ENCODE measurements around the gene ITGAE.
A peak's percentile ranks its signal among the peaks of the same experiment; 100 is the strongest.
"Not testable (repeated sequence)": the region's sequence is repeated elsewhere in the genome, so short reads cannot be mapped to it uniquely, and the experiment has no call there.

ITGAE gene

GRCh38 chr17:3729881-3730280, 71.1 kb downstream of the ITGAE start:
- no peak for DNase-seq (ENCODE audit: low read depth)

GRCh38 chr17:3728099-3728498, 72.9 kb downstream of the ITGAE start:
- not testable (repeated sequence) for DNase-seq (ENCODE audit: low read depth)

GRCh38 chr17:3727041-3727440, 73.9 kb downstream of the ITGAE start:
- DNase-seq (ENCODE audit: low read depth), result no peak

GRCh38 chr17:3724378-3725077, 76.5 kb downstream of the ITGAE start:
- no peak for DNase-seq (ENCODE audit: low read depth)

GRCh38 chr17:3723556-3724377, 77.2 kb downstream of the ITGAE start, which contains the start of gene HASPIN:
Gene HASPIN, plus strand, starts transcription at chr17:3723903. Its CDS starts 33 bp downstream, at chr17:3723936.
- peak; percentile 87 for DNase-seq (ENCODE audit: low read depth)

- no peak for DNase-seq (ENCODE audit: low read depth)
Observed at GRCh38 chr17:3723188-3723555, 77.8 kb downstream of the ITGAE start.

GRCh38 chr17:3722716-3723115, 78.3 kb downstream of the ITGAE start:
- DNase-seq (ENCODE audit: low read depth), result no peak

GRCh38 chr17:3719265-3719664, 81.7 kb downstream of the ITGAE start:
- DNase-seq (ENCODE audit: low read depth), result no peak

GRCh38 chr17:3718201-3718600, 82.8 kb downstream of the ITGAE start:
- DNase-seq (ENCODE audit: low read depth), result no peak

GRCh38 chr17:3715296-3715695, 85.7 kb downstream of the ITGAE start:
- DNase-seq (ENCODE audit: low read depth), result no peak

- no peak for DNase-seq (ENCODE audit: low read depth)
Observed at GRCh38 chr17:3712811-3713463, 88.1 kb downstream of the ITGAE start.

GRCh38 chr17:3710951-3711383, 90.0 kb downstream of the ITGAE start:
- DNase-seq (ENCODE audit: low read depth), result peak; percentile 66

GRCh38 chr17:3708366-3708765, 92.6 kb downstream of the ITGAE start:
- DNase-seq (ENCODE audit: low read depth), result no peak

GRCh38 chr17:3705718-3705984, 95.3 kb downstream of the ITGAE start:
- DNase-seq (ENCODE audit: low read depth), result not testable (repeated sequence)

- DNase-seq (ENCODE audit: low read depth), result no peak
Observed at GRCh38 chr17:3704931-3705717, 95.9 kb downstream of the ITGAE start.

GRCh38 chr17:3702041-3702539, 98.9 kb downstream of the ITGAE start:
- not testable (repeated sequence) for DNase-seq (ENCODE audit: low read depth)

GRCh38 chr17:3699951-3700350, 101.0 kb downstream of the ITGAE start:
- DNase-seq (ENCODE audit: low read depth), result no peak

GRCh38 chr17:3698139-3698538, 102.8 kb downstream of the ITGAE start:
- DNase-seq (ENCODE audit: low read depth), result no peak

GRCh38 chr17:3697103-3697476, 103.9 kb downstream of the ITGAE start:
- DNase-seq (ENCODE audit: low read depth), result no peak

- peak; percentile 14 for DNase-seq (ENCODE audit: low read depth)
Observed at GRCh38 chr17:3695723-3696411, 105.1 kb downstream of the ITGAE start, which contains the start of gene P2RX5. Gene P2RX5, minus strand, starts transcription at chr17:3696155. Its CDS starts 150 bp downstream, at chr17:3696005.

- no peak for DNase-seq (ENCODE audit: low read depth)
Observed at GRCh38 chr17:3695129-3695722, 105.8 kb downstream of the ITGAE start.
